Measurements from ENCODE around the gene MRPS7. TPM values are rescaled to one million over a fixed set of nuclear protein-coding genes. Genes with fewer than 3 reads are reported as not detected.
A peak's percentile ranks its signal among the peaks of the same experiment; 100 is the strongest.

The MRPS7 gene
- total RNA-seq, 4 donors from 2014 or later: 27.1 to 54.0 (median 37.4) TPM

DNA sequence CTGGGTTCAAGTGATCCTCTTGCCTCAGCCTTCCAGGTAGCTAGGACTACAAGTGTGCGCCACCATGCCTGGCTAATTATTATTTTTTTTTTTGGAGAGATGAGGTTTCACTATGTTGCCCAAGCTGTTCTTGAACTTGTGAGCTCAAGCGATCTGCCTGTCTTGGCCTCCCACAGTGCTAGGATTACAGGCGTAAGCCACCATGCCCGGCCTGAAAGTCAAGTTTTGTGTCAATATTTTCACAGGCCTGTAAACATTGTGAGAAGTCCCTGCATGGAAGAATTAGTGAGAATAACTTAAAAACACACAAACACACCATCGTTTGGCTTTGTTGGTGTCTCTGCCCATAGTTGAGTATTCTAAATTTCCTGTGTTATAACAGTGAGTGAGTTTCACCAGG, 34.0 kb upstream of the MRPS7 start:
- H3K4me1 ChIP-seq: no peaks in the 10 kb centered on the region
- WGBS, 2 donors (ENCODE audit: low coverage in 1 of 2): 60 to 80% methylated on average over 2 to 5 of the region's 5 CpGs
- H3K4me3 ChIP-seq: no peak overlapping the region
- no peak for DNase-seq
- peaks cover 0 to 37% (median 18%) of the 10 kb centered on the region in 4 donors for H3K36me3 ChIP-seq
- no peak for TF ChIP-seq CTCF (IDR thresholded peaks at IDR 0.05)
- H3K9me3 ChIP-seq: no peaks in the 10 kb centered on the region
- intact Hi-C loops (cut with DNase I; ENCODE audit: low total_unique reads): no loop called here
- in situ Hi-C loops (cut with MboI; ENCODE audit: low pct_ligation_motif_present in 1 of 4, low pct_unique_long_range_greater_than_20kb in 1 of 4, low sequenced_read_pairs in 3 of 4): no loop called here
- H3K27me3 ChIP-seq: no peaks in the 10 kb centered on the region
- peak overlapping the region in 2 of 4 donors; percentile 1 to 16 for H3K27ac ChIP-seq

- in situ Hi-C loops (cut with MboI; ENCODE audit: low pct_ligation_motif_present in 1 of 4, low pct_unique_long_range_greater_than_20kb in 1 of 4, low sequenced_read_pairs in 3 of 4): no loop called here
- 71 to 100% methylated on average over 1 to 2 of the region's 2 CpGs for WGBS, 2 donors (ENCODE audit: low coverage in 1 of 2)
- H3K27ac ChIP-seq: peak overlapping the region; percentile 16 to 60 (median 30)
Observed at GRCh38 chr17:75228305-75228704, 33.4 kb upstream of the MRPS7 start.

GRCh38 chr17:75228847-75229246, 32.8 kb upstream of the MRPS7 start:
- no peak for DNase-seq
- Histone ChIP-seq H3K4me1 (no peaks in the 10 kb centered on the region), H3K27ac (peak overlapping the region; percentile 27 to 60 (median 32)), H3K36me3 (peaks cover 0 to 41% (median 19%) of the 10 kb centered on the region in 4 donors), H3K27me3 (no peaks in the 10 kb centered on the region), H3K4me3 (no peak overlapping the region), H3K9me3 (no peaks in the 10 kb centered on the region)
- no peak for TF ChIP-seq EP300 (IDR thresholded peaks at IDR 0.05; ENCODE audit: low read depth)
- TF ChIP-seq CTCF (IDR thresholded peaks at IDR 0.05): no peak
- TF ChIP-seq POLR2AphosphoS5 (IDR thresholded peaks at IDR 0.05): no peak
- no peak for TF ChIP-seq POLR2A (IDR thresholded peaks at IDR 0.05)
- 85% methylated on average over 4 of the region's 4 CpGs; no CpG with 5 or more reads in 1 of the 2 donors for WGBS, 2 donors (ENCODE audit: low coverage in 1 of 2)
- intact Hi-C loops (cut with DNase I; ENCODE audit: low total_unique reads): no loop called here
- in situ Hi-C loops (cut with MboI; ENCODE audit: low pct_ligation_motif_present in 1 of 4, low pct_unique_long_range_greater_than_20kb in 1 of 4, low sequenced_read_pairs in 3 of 4): no loop called here

More at GRCh38 chr17:75228305-75228704, 33.4 kb upstream of the MRPS7 start:
- H3K4me1 ChIP-seq: no peaks in the 10 kb centered on the region
- no peaks in the 10 kb centered on the region for H3K27me3 ChIP-seq
- peaks cover 0 to 41% (median 20%) of the 10 kb centered on the region in 4 donors for H3K36me3 ChIP-seq
- no peak for DNase-seq
- no peaks in the 10 kb centered on the region for H3K9me3 ChIP-seq
- TF ChIP-seq POLR2A (IDR thresholded peaks at IDR 0.05) (no peak), CTCF (IDR thresholded peaks at IDR 0.05) (no peak), EP300 (IDR thresholded peaks at IDR 0.05; ENCODE audit: low read depth) (no peak), POLR2AphosphoS5 (IDR thresholded peaks at IDR 0.05) (no peak)
- H3K4me3 ChIP-seq: no peak overlapping the region
- intact Hi-C loops (cut with DNase I; ENCODE audit: low total_unique reads): no loop called here

GRCh38 chr17:75231071-75231470, 30.6 kb upstream of the MRPS7 start:
- no peak for TF ChIP-seq POLR2A (IDR thresholded peaks at IDR 0.05)
- no peak for TF ChIP-seq POLR2AphosphoS5 (IDR thresholded peaks at IDR 0.05)
- TF ChIP-seq CTCF (IDR thresholded peaks at IDR 0.05): no peak
- no peak for TF ChIP-seq EP300 (IDR thresholded peaks at IDR 0.05; ENCODE audit: low read depth)
- intact Hi-C loops (cut with DNase I; ENCODE audit: low total_unique reads) (no loop called here), in situ Hi-C loops (cut with MboI; ENCODE audit: low pct_ligation_motif_present in 1 of 4, low pct_unique_long_range_greater_than_20kb in 1 of 4, low sequenced_read_pairs in 3 of 4) (no loop called here)
- H3K27me3 ChIP-seq: no peaks in the 10 kb centered on the region
- 94% methylated on average over 8 of the region's 8 CpGs; no CpG with 5 or more reads in 1 of the 2 donors for WGBS, 2 donors (ENCODE audit: low coverage in 1 of 2)
- no peak overlapping the region for H3K27ac ChIP-seq
- DNase-seq: no peak
- no peak overlapping the region for H3K4me3 ChIP-seq
- H3K36me3 ChIP-seq: peaks cover 0 to 43% (median 19%) of the 10 kb centered on the region in 4 donors
- no peaks in the 10 kb centered on the region for H3K9me3 ChIP-seq
- H3K4me1 ChIP-seq: no peaks in the 10 kb centered on the region
